Right lobe of liver (tissue), 6 donors: Measurements from ENCODE around the gene CARMIL1. TPM values are rescaled to one million over a fixed set of nuclear protein-coding genes. Genes with fewer than 3 reads are reported as not detected.

Source experiments
- ATAC-seq, 4 donors: fragments of 200-7000 bp; cut with Tn5 transposase; one replicate each; pipeline ENCODE4 v1.9.1; 2020; ENCODE audit warnings: mild to moderate bottlenecking in 4 of 4, moderate library complexity in 4 of 4
- DNase-seq, 3 donors: peaks; one replicate each; pipeline ENCODE4 v3.0.0-alpha.2; 2020
- H3K27ac ChIP-seq, 3 donors: fragments of 200-600 bp; one replicate each; pipeline ENCODE4 v1.8.0; 2022
- H3K27me3 ChIP-seq, 2 donors: fragments of 200-600 bp; one replicate each; pipeline ENCODE4 v1.8.0; 2022
- H3K36me3 ChIP-seq, 4 donors: fragments of 200-600 bp; sonication (generic) in 1 of 4; one replicate each; pipeline versions ENCODE4 v1.5.1 to v1.8.0; 2017 to 2022; ENCODE audit warnings: control low read depth in 1 of 4
- H3K4me1 ChIP-seq, 4 donors: fragments of 200-600 bp; sonication (generic) in 1 of 4; one replicate each; pipeline versions ENCODE4 v1.5.1 to v1.8.0; 2017 to 2022; ENCODE audit warnings: control low read depth in 1 of 4
- H3K4me3 ChIP-seq, 3 donors: fragments of 200-600 bp; one replicate each; pipeline ENCODE4 v1.8.0; 2022
- H3K9me3 ChIP-seq, 4 donors: fragments of 200-600 bp; sonication (generic) in 1 of 4; one replicate each; pipeline versions ENCODE4 v1.5.1 to v1.8.0; 2017 to 2022; ENCODE audit warnings: control low read depth in 1 of 4
- CTCF ChIP-seq, 4 donors: fragments of 200-600 bp in 3 of 4; fragments of 450-650 bp in 1 of 4; IDR thresholded peaks; one replicate each; pipeline versions ENCODE4 v1.5.1 to v1.8.0; 2016 to 2022; ENCODE audit warnings: antibody characterized with exemption in 4 of 4, mild to moderate bottlenecking in 2 of 4
- POLR2A ChIP-seq: fragments of 450-650 bp; IDR thresholded peaks from one replicate; pipeline ENCODE4 v1.6.1; 2017; ENCODE audit warnings: antibody characterized with exemption, mild to moderate bottlenecking
- WGBS: methylation state at CpG from one replicate; pipeline ENCODE4 v1.1.6; 2018; ENCODE audit warnings: low coverage, low lambda C conversion rate; ENCODE audit not compliant: insufficient coverage; ENCODE audit errors: missing lambda C conversion rate; 5-methylcytosine and 5-hydroxymethylcytosine counted together
- intact Hi-C, 2 donors: fragments of 100-400 bp; cut with DNase I; formaldehyde crosslinking; loops; one replicate each; pipeline versions ENCODE4 v1.11.2 to v1.14.1; 2022
- total RNA-seq, 6 experiments: library from RNA; depleted of rRNA in 2 of 6; stranded (reverse); fragments of >200 nt in 2 of 6; fragmentation: NEBNext Ultra II Directional in 3 of 6; extraction: Animal tissue kit (Norgen Biotek cat#: 25700) in 3 of 6; gene quantifications; one replicate each; pipeline versions ENCODE4 v1.1.0 to v1.2.4, GENCODE V29; 2016 to 2023
- donor health status: DM: no; HTN: yes; CAD: no.
- donor health status: DM: no; HTN: no; CAD: no.
- donor health status: DM: no; HTN: no; CAD: no.
- donor health status: DM: no; HTN: yes; CAD: no.
- donor health status: DM: no; HTN: yes; CAD: no.

CARMIL1 gene
- total RNA-seq, 6 experiments from 2014 or later, result 3.3 to 8.6 (median 4.6) TPM

- intact Hi-C loops, result no loop called here
- Histone ChIP-seq H3K27me3 (no peaks in the 10 kb centered on the region), H3K36me3 (no peaks in the 10 kb centered on the region), H3K4me1 (no peaks in the 10 kb centered on the region), H3K27ac (no peak overlapping the region), H3K9me3 (no peaks in the 10 kb centered on the region), H3K4me3 (no peak overlapping the region)
- 71% methylated on average over 5 of the region's 5 CpGs for WGBS
- DNase-seq (no peak), ATAC-seq (no peak)
- TF ChIP-seq CTCF (IDR thresholded peaks at IDR 0.05) (no peak), POLR2A (no peak)
Measured at GRCh38 chr6:25401711-25402110, 122.5 kb downstream of the CARMIL1 start.

- TF ChIP-seq POLR2A, result no peak
- TF ChIP-seq CTCF (IDR thresholded peaks at IDR 0.05), result no peak
- no peaks in the 10 kb centered on the region for H3K27me3 ChIP-seq
- H3K36me3 ChIP-seq, result no peaks in the 10 kb centered on the region
- H3K4me3 ChIP-seq, result no peak overlapping the region
- no peaks in the 10 kb centered on the region for H3K9me3 ChIP-seq
- H3K27ac ChIP-seq, result no peak overlapping the region
- 92% methylated on average over 4 of the region's 4 CpGs for WGBS
- DNase-seq, result no peak
- intact Hi-C loops, result no loop called here
- no peak for ATAC-seq
- H3K4me1 ChIP-seq, result no peaks in the 10 kb centered on the region
Measured at GRCh38 chr6:25402125-25402524, 123.0 kb downstream of the CARMIL1 start.

- TF ChIP-seq POLR2A, result no peak
- TF ChIP-seq CTCF (IDR thresholded peaks at IDR 0.05), result no peak
- Histone ChIP-seq H3K4me3 (no peak overlapping the region), H3K36me3 (no peaks in the 10 kb centered on the region), H3K27ac (no peak overlapping the region), H3K27me3 (no peaks in the 10 kb centered on the region), H3K9me3 (no peaks in the 10 kb centered on the region), H3K4me1 (no peaks in the 10 kb centered on the region)
- WGBS, result 90% methylated on average over 2 of the region's 2 CpGs
- no peak for ATAC-seq
- no peak for DNase-seq
- intact Hi-C loops, result no loop called here
Measured at GRCh38 chr6:25403150-25403549, 124.0 kb downstream of the CARMIL1 start.

- DNase-seq (no peak), ATAC-seq (peak in 1 of 4 donors; percentile 41)
- Histone ChIP-seq H3K36me3 (no peaks in the 10 kb centered on the region), H3K4me3 (no peak overlapping the region), H3K9me3 (no peaks in the 10 kb centered on the region), H3K27me3 (no peaks in the 10 kb centered on the region), H3K27ac (no peak overlapping the region), H3K4me1 (no peaks in the 10 kb centered on the region)
- intact Hi-C loops, result no loop called here
- TF ChIP-seq CTCF (IDR thresholded peaks at IDR 0.05) (no peak), POLR2A (no peak)
- 92% methylated on average over 2 of the region's 3 CpGs for WGBS
Measured at GRCh38 chr6:25404091-25404490, 124.9 kb downstream of the CARMIL1 start.

- ATAC-seq, result peak; percentile 38 to 78 (median 69)
- Histone ChIP-seq H3K27me3 (no peaks in the 10 kb centered on the region), H3K4me3 (no peak overlapping the region), H3K9me3 (no peaks in the 10 kb centered on the region), H3K4me1 (no peaks in the 10 kb centered on the region), H3K27ac (peak overlapping the region in 1 of 3 donors; percentile 1), H3K36me3 (no peaks in the 10 kb centered on the region)
- TF ChIP-seq POLR2A (no peak), CTCF (IDR thresholded peaks at IDR 0.05) (no peak)
- no peak for DNase-seq
- intact Hi-C loops, result no loop called here
- WGBS, result 50% methylated on average over 8 of the region's 8 CpGs
Measured at GRCh38 chr6:25404693-25405169, 125.6 kb downstream of the CARMIL1 start.
